Mesendoderm (in vitro differentiated cells): ENCODE data around the gene CXADR.
"Not testable (repeated sequence)": the region's sequence is repeated elsewhere in the genome, so short reads cannot be mapped to it uniquely, and the experiment has no call there.

Experiments
- DNase-seq: peaks from one replicate; pipeline ENCODE4 v3.0.0; 2013
- H2AK5ac ChIP-seq: 2 replicates; pipeline ENCODE4 v1.6.1; 2013; ENCODE audit warnings: low read length, inconsistent platforms
- H2BK120ac ChIP-seq: 2 replicates; pipeline ENCODE4 v1.6.1; 2013; ENCODE audit warnings: low read depth, mild to moderate bottlenecking, low read length, moderate library complexity, mixed read lengths
- H2BK15ac ChIP-seq: replicated peaks from 2 replicates; pipeline ENCODE4 v1.6.1; 2013; ENCODE audit warnings: low read depth, mild to moderate bottlenecking, moderate library complexity
- H2BK5ac ChIP-seq: 2 replicates; pipeline ENCODE4 v1.6.1; 2013; ENCODE audit warnings: low read length, inconsistent platforms
- H3K18ac ChIP-seq: 2 replicates; pipeline ENCODE4 v1.6.1; 2013; ENCODE audit warnings: mild to moderate bottlenecking, low read length, mixed read lengths
- H3K23ac ChIP-seq: one replicate; pipeline ENCODE4 v1.6.1; 2013; ENCODE audit warnings: low read length
- H3K27ac ChIP-seq: 2 replicates; pipeline ENCODE4 v1.5.1; 2013; ENCODE audit warnings: low read depth, mild to moderate bottlenecking, inconsistent platforms, low read length, moderate library complexity
- H3K27me3 ChIP-seq: 2 replicates; pipeline ENCODE4 v1.6.1; 2013; ENCODE audit warnings: low read length, control low read depth, mild to moderate bottlenecking, inconsistent platforms; ENCODE audit not compliant: insufficient read depth, poor library complexity
- H3K36me3 ChIP-seq: 2 replicates; pipeline ENCODE4 v1.6.1; 2013; ENCODE audit warnings: low read length, inconsistent platforms; ENCODE audit not compliant: control insufficient read depth, insufficient read depth
- H3K4ac ChIP-seq: one replicate; pipeline ENCODE4 v1.6.1; 2013; ENCODE audit warnings: low read depth, mild to moderate bottlenecking, low read length, moderate library complexity
- H3K4me1 ChIP-seq: 2 replicates; pipeline ENCODE4 v1.6.1; 2013; ENCODE audit warnings: low read depth, low read length, inconsistent platforms; ENCODE audit not compliant: control insufficient read depth
- H3K4me2 ChIP-seq: 2 replicates; pipeline ENCODE4 v1.6.1; 2013; ENCODE audit warnings: low read length
- H3K4me3 ChIP-seq: 2 replicates; pipeline ENCODE4 v1.5.1; 2013; ENCODE audit warnings: mild to moderate bottlenecking, low read length
- H3K56ac ChIP-seq: one replicate; pipeline ENCODE4 v1.6.1; 2013; ENCODE audit warnings: low read length
- H3K79me1 ChIP-seq: 2 replicates; pipeline ENCODE4 v1.6.1; 2013; ENCODE audit warnings: low read length, inconsistent platforms
- H3K79me2 ChIP-seq: 2 replicates; pipeline ENCODE4 v1.6.1; 2013; ENCODE audit warnings: mild to moderate bottlenecking, low read length; ENCODE audit not compliant: control insufficient read depth, insufficient read depth
- H3K9ac ChIP-seq: 2 replicates; pipeline ENCODE4 v1.6.1; 2013; ENCODE audit warnings: low read length, inconsistent platforms
- H4K5ac ChIP-seq: one replicate; pipeline ENCODE4 v1.6.1; 2013; ENCODE audit warnings: low read length
- H4K8ac ChIP-seq: one replicate; pipeline ENCODE4 v1.6.1; 2013; ENCODE audit warnings: low read depth, mild to moderate bottlenecking, control low read depth, low read length, moderate library complexity
- WGBS: extraction: QIAGEN DNeasy Blood & Tissue Kit; methylation state at CpG from one replicate; pipeline ENCODE4 v1.1.7; 2013; ENCODE audit warnings: low lambda C conversion rate, missing lambda C conversion rate; ENCODE audit not compliant: insufficient coverage; ENCODE audit errors: extremely low coverage; 5-methylcytosine and 5-hydroxymethylcytosine counted together

The CXADR gene

DNA sequence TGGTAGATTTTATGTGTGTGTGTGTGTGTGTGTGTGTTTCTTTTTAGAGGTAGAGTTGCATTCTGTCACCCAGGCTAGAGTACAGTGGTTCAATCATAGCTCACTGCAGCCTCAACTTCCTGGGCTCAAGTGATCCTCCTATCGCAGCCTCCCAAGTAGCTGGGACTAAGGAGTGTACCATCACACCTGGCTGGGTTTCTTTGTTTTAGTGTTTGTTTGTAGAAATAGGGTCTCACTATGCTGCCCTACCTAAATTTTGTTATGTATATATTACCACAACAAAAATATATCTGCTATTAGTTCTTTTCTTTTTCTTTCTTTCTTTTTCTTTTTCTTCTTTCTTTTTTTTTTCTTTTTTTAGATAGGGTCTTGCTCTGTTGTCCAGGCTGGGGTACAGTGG is 43.1 kb upstream of the CXADR start:
- Histone ChIP-seq H3K79me2 (no peaks in the 10 kb centered on the region), H2BK15ac (no peak overlapping the region), H3K27me3 (no peaks in the 10 kb centered on the region), H3K18ac (no peak overlapping the region), H2BK120ac (no peak overlapping the region), H3K27ac (no peak overlapping the region), H3K23ac (no peak overlapping the region), H4K5ac (no peak overlapping the region), H3K4ac (no peak overlapping the region), H3K36me3 (no peaks in the 10 kb centered on the region), H3K4me1 (no peaks in the 10 kb centered on the region), H4K8ac (no peak overlapping the region), H3K4me3 (no peak overlapping the region), H3K4me2 (no peak overlapping the region), H3K56ac (no peak overlapping the region), H3K79me1 (no peaks in the 10 kb centered on the region), H2BK5ac (no peak overlapping the region), H2AK5ac (no peak overlapping the region), H3K9ac (no peak overlapping the region)
- no peak for DNase-seq
- WGBS, result no CpG with 5 or more reads among the region's 1 CpG

GRCh38 chr21:17472182-17472581 is 40.7 kb upstream of the CXADR start:
- H2BK15ac ChIP-seq, result no peak overlapping the region
- no peak overlapping the region for H4K5ac ChIP-seq
- no peak for DNase-seq
- no peak overlapping the region for H4K8ac ChIP-seq
- H2BK5ac ChIP-seq, result no peak overlapping the region
- H3K27ac ChIP-seq, result no peak overlapping the region
- no peak overlapping the region for H3K23ac ChIP-seq
- H3K36me3 ChIP-seq, result no peaks in the 10 kb centered on the region
- H3K56ac ChIP-seq, result no peak overlapping the region
- H3K4me2 ChIP-seq, result no peak overlapping the region
- no peaks in the 10 kb centered on the region for H3K4me1 ChIP-seq
- no peak overlapping the region for H2AK5ac ChIP-seq
- no peak overlapping the region for H3K18ac ChIP-seq
- no peak overlapping the region for H2BK120ac ChIP-seq
- H3K4ac ChIP-seq, result no peak overlapping the region
- H3K79me2 ChIP-seq, result no peaks in the 10 kb centered on the region
- no peaks in the 10 kb centered on the region for H3K27me3 ChIP-seq
- no peaks in the 10 kb centered on the region for H3K79me1 ChIP-seq
- WGBS, result no CpG with 5 or more reads among the region's 1 CpG
- no peak overlapping the region for H3K9ac ChIP-seq
- H3K4me3 ChIP-seq, result no peak overlapping the region

DNA sequence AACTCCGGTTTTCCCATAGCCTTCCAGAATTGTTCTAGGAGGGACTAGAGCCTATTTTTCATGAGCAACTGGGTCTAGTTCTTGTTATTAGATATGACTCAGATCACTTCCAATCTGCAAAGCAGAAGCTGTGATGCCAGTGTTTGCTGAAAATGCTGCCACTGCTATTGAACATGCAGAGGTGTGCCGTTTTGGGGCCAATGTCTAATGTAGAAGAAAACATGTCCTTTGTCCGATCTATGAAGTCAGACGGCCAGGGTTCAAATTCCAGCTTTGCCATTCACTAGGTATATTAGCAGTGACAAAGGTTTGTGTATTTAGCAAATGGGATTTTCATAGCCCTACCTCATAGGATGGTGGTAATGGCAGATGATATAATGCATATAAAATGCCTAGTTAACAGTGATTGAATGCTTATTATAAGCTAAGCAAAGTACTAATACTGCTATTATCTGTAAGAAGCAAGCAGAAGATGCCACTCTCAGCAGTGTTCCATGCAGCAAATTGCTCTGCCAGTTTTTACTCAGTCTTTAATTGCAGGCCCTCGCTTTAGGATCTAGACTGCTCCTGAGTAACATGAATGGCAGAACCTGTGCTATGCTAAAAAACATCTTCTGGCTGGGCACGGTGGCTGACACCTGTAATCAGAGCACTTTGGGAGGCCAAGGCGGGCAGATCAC is 40.1 kb upstream of the CXADR start:
- H3K9ac ChIP-seq, result no peak overlapping the region
- no peak overlapping the region for H3K18ac ChIP-seq
- no peak overlapping the region for H3K4me2 ChIP-seq
- no CpG with 5 or more reads among the region's 7 CpGs for WGBS
- no peaks in the 10 kb centered on the region for H3K79me1 ChIP-seq
- no peak overlapping the region for H2BK120ac ChIP-seq
- no peak overlapping the region for H4K8ac ChIP-seq
- no peak overlapping the region for H3K4me3 ChIP-seq
- H3K56ac ChIP-seq, result no peak overlapping the region
- H3K4ac ChIP-seq, result no peak overlapping the region
- DNase-seq, result no peak
- H3K36me3 ChIP-seq, result no peaks in the 10 kb centered on the region
- no peaks in the 10 kb centered on the region for H3K27me3 ChIP-seq
- no peak overlapping the region for H2AK5ac ChIP-seq
- no peak overlapping the region for H2BK15ac ChIP-seq
- no peak overlapping the region for H2BK5ac ChIP-seq
- no peak overlapping the region for H3K27ac ChIP-seq
- no peaks in the 10 kb centered on the region for H3K4me1 ChIP-seq
- no peak overlapping the region for H3K23ac ChIP-seq
- no peak overlapping the region for H4K5ac ChIP-seq
- no peaks in the 10 kb centered on the region for H3K79me2 ChIP-seq

DNA sequence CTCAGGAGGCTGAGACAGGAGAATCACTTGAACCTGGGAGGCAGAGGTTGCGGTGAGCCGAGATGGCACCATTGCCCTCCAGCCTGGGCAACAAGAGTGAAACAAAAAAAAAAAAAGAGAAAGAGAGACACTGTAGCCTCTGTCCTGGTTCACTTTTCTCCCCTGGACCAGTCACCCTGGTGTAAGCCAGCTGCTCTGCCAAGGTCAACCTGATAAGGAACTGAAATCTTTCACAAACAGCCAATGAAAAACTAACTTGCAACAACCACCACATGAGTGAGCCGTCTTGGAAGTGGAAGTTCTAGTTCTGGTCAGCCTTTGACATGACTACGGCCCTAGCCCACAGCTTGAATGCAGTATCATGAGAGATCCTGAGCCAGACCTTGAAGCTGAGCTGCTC is 36.8 kb upstream of the CXADR start:
- H3K79me1 ChIP-seq, result no peaks in the 10 kb centered on the region
- H3K4me3 ChIP-seq, result no peak overlapping the region
- H3K9ac ChIP-seq, result no peak overlapping the region
- H3K79me2 ChIP-seq, result no peaks in the 10 kb centered on the region
- no peaks in the 10 kb centered on the region for H3K27me3 ChIP-seq
- H3K27ac ChIP-seq, result no peak overlapping the region
- H3K23ac ChIP-seq, result no peak overlapping the region
- no peaks in the 10 kb centered on the region for H3K36me3 ChIP-seq
- no peak overlapping the region for H2BK5ac ChIP-seq
- H3K4me2 ChIP-seq, result no peak overlapping the region
- H2BK120ac ChIP-seq, result no peak overlapping the region
- H4K5ac ChIP-seq, result no peak overlapping the region
- WGBS, result no CpG with 5 or more reads among the region's 4 CpGs
- no peaks in the 10 kb centered on the region for H3K4me1 ChIP-seq
- H2AK5ac ChIP-seq, result no peak overlapping the region
- H2BK15ac ChIP-seq, result no peak overlapping the region
- no peak overlapping the region for H3K4ac ChIP-seq
- no peak overlapping the region for H3K18ac ChIP-seq
- no peak for DNase-seq
- no peak overlapping the region for H4K8ac ChIP-seq
- H3K56ac ChIP-seq, result no peak overlapping the region

- not testable (repeated sequence) for H2AK5ac ChIP-seq, H4K8ac ChIP-seq, H3K18ac ChIP-seq, H3K4me1 ChIP-seq, H4K5ac ChIP-seq, H3K9ac ChIP-seq, DNase-seq, H3K79me1 ChIP-seq, H3K4me2 ChIP-seq, H3K27ac ChIP-seq, H3K23ac ChIP-seq, H3K4me3 ChIP-seq, H3K79me2 ChIP-seq, H2BK5ac ChIP-seq, H3K56ac ChIP-seq, H3K27me3 ChIP-seq, H3K4ac ChIP-seq, H2BK120ac ChIP-seq, H2BK15ac ChIP-seq, H3K36me3 ChIP-seq
- WGBS, result no CpG with 5 or more reads among the region's 6 CpGs
Measured at GRCh38 chr21:17478156-17478555, 34.7 kb upstream of the CXADR start.

GRCh38 chr21:17479606-17480005 is 33.2 kb upstream of the CXADR start:
- no peak overlapping the region for H4K5ac ChIP-seq
- no peak overlapping the region for H3K4me2 ChIP-seq
- H2BK15ac ChIP-seq, result no peak overlapping the region
- H2BK5ac ChIP-seq, result no peak overlapping the region
- no peaks in the 10 kb centered on the region for H3K79me2 ChIP-seq
- H3K56ac ChIP-seq, result no peak overlapping the region
- H3K36me3 ChIP-seq, result no peaks in the 10 kb centered on the region
- H3K27me3 ChIP-seq, result no peaks in the 10 kb centered on the region
- 100% methylated on average over 1 of the region's 2 CpGs for WGBS
- no peak overlapping the region for H3K4me3 ChIP-seq
- no peak overlapping the region for H3K18ac ChIP-seq
- no peak overlapping the region for H2AK5ac ChIP-seq
- no peak overlapping the region for H2BK120ac ChIP-seq
- no peaks in the 10 kb centered on the region for H3K4me1 ChIP-seq
- DNase-seq, result no peak
- H3K27ac ChIP-seq, result no peak overlapping the region
- H4K8ac ChIP-seq, result no peak overlapping the region
- H3K79me1 ChIP-seq, result no peaks in the 10 kb centered on the region
- H3K4ac ChIP-seq, result no peak overlapping the region
- H3K9ac ChIP-seq, result no peak overlapping the region
- no peak overlapping the region for H3K23ac ChIP-seq
